Measurements from ENCODE around the gene ESRRG. TPM values are rescaled to one million over a fixed set of nuclear protein-coding genes. Genes with fewer than 3 reads are reported as not detected.

Gene ESRRG
- total and polyA plus RNA-seq, 2 experiments from 2014 or later = 1.2 to 1.7 TPM

GRCh38 chr1:216598448-216598847, 124.8 kb downstream of the ESRRG start:
- Mint-ChIP-seq H3K27me3 (ENCODE audit: insufficient read depth, low read depth, poor library complexity) (peaks cover 2% of the 10 kb centered on the region), H3K27ac (no peak overlapping the region; the same call in 1 of the 2 replicates), H3K9me3 (no peaks in the 10 kb centered on the region), H3K4me3 (no peak overlapping the region), H3K4me1 (peaks cover 45% of the 10 kb centered on the region), H3K36me3 (ENCODE audit: low read depth) (no peaks in the 10 kb centered on the region)
- Histone ChIP-seq H3K27me3 (ENCODE audit: insufficient read depth) (peaks cover 9% of the 10 kb centered on the region; the same call in 1 of the 2 replicates), H3K4me2 (no peak overlapping the region), H2AFZ (no peak overlapping the region), H3K79me2 (replicated peaks; ENCODE audit: insufficient read depth) (no peaks in the 10 kb centered on the region), H3F3A (replicated peaks; ENCODE audit: low read depth) (no peaks in the 10 kb centered on the region), H3K4me1 (ENCODE audit: insufficient read depth) (peaks cover 20% of the 10 kb centered on the region), H3K9me2 (ENCODE audit: insufficient read depth) (no peaks in the 10 kb centered on the region), H3K27ac (ENCODE audit: low read depth) (no peak overlapping the region), H4K20me1 (replicated peaks; ENCODE audit: insufficient read depth) (no peaks in the 10 kb centered on the region), H3K4me3 (no peak overlapping the region), H3K36me3 (ENCODE audit: insufficient read depth) (no peaks in the 10 kb centered on the region)
- DNase-seq (ENCODE audit: low spot score) (peak; percentile 50), ATAC-seq (no peak)
- TF ChIP-seq, protein P1, sequence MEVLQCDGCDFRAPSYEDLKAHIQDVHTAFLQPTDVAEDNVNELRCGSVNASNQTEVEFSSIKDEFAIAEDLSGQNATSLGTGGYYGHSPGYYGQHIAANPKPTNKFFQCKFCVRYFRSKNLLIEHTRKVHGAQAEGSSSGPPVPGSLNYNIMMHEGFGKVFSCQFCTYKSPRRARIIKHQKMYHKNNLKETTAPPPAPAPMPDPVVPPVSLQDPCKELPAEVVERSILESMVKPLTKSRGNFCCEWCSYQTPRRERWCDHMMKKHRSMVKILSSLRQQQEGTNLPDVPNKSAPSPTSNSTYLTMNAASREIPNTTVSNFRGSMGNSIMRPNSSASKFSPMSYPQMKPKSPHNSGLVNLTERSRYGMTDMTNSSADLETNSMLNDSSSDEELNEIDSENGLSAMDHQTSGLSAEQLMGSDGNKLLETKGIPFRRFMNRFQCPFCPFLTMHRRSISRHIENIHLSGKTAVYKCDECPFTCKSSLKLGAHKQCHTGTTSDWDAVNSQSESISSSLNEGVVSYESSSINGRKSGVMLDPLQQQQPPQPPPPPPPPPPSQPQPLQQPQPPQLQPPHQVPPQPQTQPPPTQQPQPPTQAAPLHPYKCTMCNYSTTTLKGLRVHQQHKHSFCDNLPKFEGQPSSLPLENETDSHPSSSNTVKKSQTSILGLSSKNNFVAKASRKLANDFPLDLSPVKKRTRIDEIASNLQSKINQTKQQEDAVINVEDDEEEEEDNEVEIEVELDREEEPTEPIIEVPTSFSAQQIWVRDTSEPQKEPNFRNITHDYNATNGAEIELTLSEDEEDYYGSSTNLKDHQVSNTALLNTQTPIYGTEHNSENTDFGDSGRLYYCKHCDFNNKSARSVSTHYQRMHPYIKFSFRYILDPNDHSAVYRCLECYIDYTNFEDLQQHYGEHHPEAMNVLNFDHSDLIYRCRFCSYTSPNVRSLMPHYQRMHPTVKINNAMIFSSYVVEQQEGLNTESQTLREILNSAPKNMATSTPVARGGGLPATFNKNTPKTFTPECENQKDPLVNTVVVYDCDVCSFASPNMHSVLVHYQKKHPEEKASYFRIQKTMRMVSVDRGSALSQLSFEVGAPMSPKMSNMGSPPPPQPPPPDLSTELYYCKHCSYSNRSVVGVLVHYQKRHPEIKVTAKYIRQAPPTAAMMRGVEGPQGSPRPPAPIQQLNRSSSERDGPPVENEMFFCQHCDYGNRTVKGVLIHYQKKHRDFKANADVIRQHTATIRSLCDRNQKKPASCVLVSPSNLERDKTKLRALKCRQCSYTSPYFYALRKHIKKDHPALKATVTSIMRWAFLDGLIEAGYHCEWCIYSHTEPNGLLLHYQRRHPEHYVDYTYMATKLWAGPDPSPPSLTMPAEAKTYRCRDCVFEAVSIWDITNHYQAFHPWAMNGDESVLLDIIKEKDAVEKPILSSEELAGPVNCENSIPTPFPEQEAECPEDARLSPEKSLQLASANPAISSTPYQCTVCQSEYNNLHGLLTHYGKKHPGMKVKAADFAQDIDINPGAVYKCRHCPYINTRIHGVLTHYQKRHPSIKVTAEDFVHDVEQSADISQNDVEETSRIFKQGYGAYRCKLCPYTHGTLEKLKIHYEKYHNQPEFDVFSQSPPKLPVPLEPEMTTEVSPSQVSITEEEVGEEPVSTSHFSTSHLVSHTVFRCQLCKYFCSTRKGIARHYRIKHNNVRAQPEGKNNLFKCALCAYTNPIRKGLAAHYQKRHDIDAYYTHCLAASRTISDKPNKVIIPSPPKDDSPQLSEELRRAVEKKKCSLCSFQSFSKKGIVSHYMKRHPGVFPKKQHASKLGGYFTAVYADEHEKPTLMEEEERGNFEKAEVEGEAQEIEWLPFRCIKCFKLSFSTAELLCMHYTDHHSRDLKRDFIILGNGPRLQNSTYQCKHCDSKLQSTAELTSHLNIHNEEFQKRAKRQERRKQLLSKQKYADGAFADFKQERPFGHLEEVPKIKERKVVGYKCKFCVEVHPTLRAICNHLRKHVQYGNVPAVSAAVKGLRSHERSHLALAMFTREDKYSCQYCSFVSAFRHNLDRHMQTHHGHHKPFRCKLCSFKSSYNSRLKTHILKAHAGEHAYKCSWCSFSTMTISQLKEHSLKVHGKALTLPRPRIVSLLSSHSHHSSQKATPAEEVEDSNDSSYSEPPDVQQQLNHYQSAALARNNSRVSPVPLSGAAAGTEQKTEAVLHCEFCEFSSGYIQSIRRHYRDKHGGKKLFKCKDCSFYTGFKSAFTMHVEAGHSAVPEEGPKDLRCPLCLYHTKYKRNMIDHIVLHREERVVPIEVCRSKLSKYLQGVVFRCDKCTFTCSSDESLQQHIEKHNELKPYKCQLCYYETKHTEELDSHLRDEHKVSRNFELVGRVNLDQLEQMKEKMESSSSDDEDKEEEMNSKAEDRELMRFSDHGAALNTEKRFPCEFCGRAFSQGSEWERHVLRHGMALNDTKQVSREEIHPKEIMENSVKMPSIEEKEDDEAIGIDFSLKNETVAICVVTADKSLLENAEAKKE (CRISPR knock-in tag; IDR thresholded peaks at IDR 0.05) = peak; percentile 76
- peak; percentile 52; the same call in 1 of the 2 replicates for TF ChIP-seq NANOG (IDR thresholded peaks at IDR 0.05; ENCODE audit: borderline replicate concordance)
- no peak for TF ChIP-seq REST (IDR thresholded peaks at IDR 0.05; ENCODE audit: unreplicated experiment)
- no peak for TF ChIP-seq ZNF114 (CRISPR knock-in tag; IDR thresholded peaks at IDR 0.05)
- no peak for TF ChIP-seq ZNF331 (CRISPR knock-in tag; IDR thresholded peaks at IDR 0.05; ENCODE audit: low read depth)
- TF ChIP-seq CREB1 (CRISPR knock-in tag; IDR thresholded peaks at IDR 0.05; ENCODE audit: low read depth) = no peak
- no peak for TF ChIP-seq EZH2 (IDR thresholded peaks at IDR 0.05; ENCODE audit: low read depth, unreplicated experiment)
- TF ChIP-seq EZH2phosphoT487 (IDR thresholded peaks at IDR 0.05; ENCODE audit: unreplicated experiment) = no peak
- no peak for TF ChIP-seq ETS1 (IDR thresholded peaks at IDR 0.05)

Data from GM23338 (cell line).